SK-N-SH treated with all-trans-retinoic acid at 6 μM for 48 hours (cell line): ENCODE results near the gene SDK1.

Experiments
- ATAC-seq: fragments of 200-7000 bp; cut with Tn5 transposase; 3 replicates; pipeline ENCODE4 v1.9.1; 2020; ENCODE audit warnings: mild to moderate bottlenecking, moderate library complexity
- ARNTL ChIP-seq: fragments of 450-650 bp; formaldehyde crosslinking; IDR thresholded peaks from 2 replicates; pipeline ENCODE4 v1.5.0; 2020; ENCODE audit warnings: low read depth, mild to moderate bottlenecking, moderate library complexity, borderline replicate concordance
- BACH2 ChIP-seq: fragments of 250-450 bp; sonication (Bioruptor Pico); IDR thresholded peaks from 2 replicates; pipeline ENCODE4 v1.9.0; 2021; ENCODE audit warnings: mild to moderate bottlenecking, borderline replicate concordance
- CREB5 ChIP-seq: fragments of 250-450 bp; sonication (Bioruptor Pico); IDR thresholded peaks from 2 replicates; pipeline ENCODE4 v1.5.1; 2020; ENCODE audit warnings: low read depth, mild to moderate bottlenecking, moderate library complexity
- CSDC2 ChIP-seq: fragments of 250-450 bp; sonication (Bioruptor Pico); IDR thresholded peaks from 2 replicates; pipeline ENCODE4 v1.5.0; 2020; ENCODE audit warnings: mild to moderate bottlenecking, moderate library complexity
- ESRRG ChIP-seq: fragments of 250-450 bp; sonication (Bioruptor Pico); IDR thresholded peaks from 2 replicates; pipeline ENCODE4 v1.6.1; 2021; ENCODE audit warnings: mild to moderate bottlenecking
- GLIS3 ChIP-seq: fragments of 250-450 bp; sonication (Bioruptor Pico); IDR thresholded peaks from 2 replicates; pipeline ENCODE4 v1.5.0; 2020; ENCODE audit warnings: mild to moderate bottlenecking, moderate library complexity
- ISL1 ChIP-seq: fragments of 250-450 bp; sonication (Bioruptor Pico); IDR thresholded peaks from 2 replicates; pipeline ENCODE4 v2.1.2; 2022; ENCODE audit warnings: mild to moderate bottlenecking, moderate library complexity
- OSR1 ChIP-seq: fragments of 250-450 bp; sonication (Bioruptor Pico); IDR thresholded peaks from 2 replicates; pipeline ENCODE4 v1.8.0; 2022; ENCODE audit warnings: moderate library complexity, mild to moderate bottlenecking, inconsistent platforms
- PPARA ChIP-seq: fragments of 250-450 bp; sonication (Bioruptor Pico); IDR thresholded peaks from 2 replicates; pipeline ENCODE4 v1.5.0; 2020; ENCODE audit warnings: mild to moderate bottlenecking, borderline replicate concordance
- RARB ChIP-seq: fragments of 250-450 bp; sonication (Bioruptor Pico); IDR thresholded peaks from 2 replicates; pipeline ENCODE4 v1.8.0; 2021; ENCODE audit warnings: mild to moderate bottlenecking, moderate library complexity
- SNAI2 ChIP-seq: fragments of 250-450 bp; sonication (Bioruptor Pico); IDR thresholded peaks from 2 replicates; pipeline ENCODE4 v1.5.0; 2020; ENCODE audit warnings: mild to moderate bottlenecking, moderate library complexity
- TCF4 ChIP-seq: fragments of 250-450 bp; sonication (Bioruptor Pico); IDR thresholded peaks from 2 replicates; pipeline ENCODE4 v1.8.0; 2021; ENCODE audit warnings: mild to moderate bottlenecking, moderate library complexity, borderline replicate concordance
- TOX ChIP-seq: fragments of 250-450 bp; sonication (Bioruptor Pico); IDR thresholded peaks from 2 replicates; pipeline ENCODE4 v1.8.0; 2021; ENCODE audit warnings: mild to moderate bottlenecking, moderate library complexity, borderline replicate concordance
- TSHZ2 ChIP-seq: fragments of 250-450 bp; sonication (Bioruptor Pico); IDR thresholded peaks from 2 replicates; pipeline ENCODE4 v1.5.0; 2020; ENCODE audit warnings: mild to moderate bottlenecking, moderate library complexity
- ZC3H10 ChIP-seq: fragments of 250-450 bp; sonication (Bioruptor Pico); IDR thresholded peaks from 2 replicates; pipeline ENCODE4 v1.5.1; 2021; ENCODE audit warnings: mild to moderate bottlenecking, moderate library complexity
- ZFP30 ChIP-seq: fragments of 450-650 bp; formaldehyde crosslinking; IDR thresholded peaks from 2 replicates; pipeline ENCODE4 v1.5.0; 2022; ENCODE audit warnings: mild to moderate bottlenecking, moderate library complexity
- ZNF565 ChIP-seq: fragments of 450-650 bp; formaldehyde crosslinking; conservative IDR thresholded peaks from 2 replicates; pipeline ENCODE4 v1.5.0; 2020; ENCODE audit warnings: low read depth, mild to moderate bottlenecking, moderate library complexity
- ZNF70 ChIP-seq: fragments of 450-650 bp; formaldehyde crosslinking; IDR thresholded peaks from 2 replicates; pipeline ENCODE4 v1.5.0; 2020; ENCODE audit warnings: mild to moderate bottlenecking, moderate library complexity
- TF ChIP-seq, protein P1 (sequence below): fragments of 250-450 bp; sonication (Bioruptor Pico); IDR thresholded peaks from 2 replicates; pipeline ENCODE4 v1.5.1; 2021; ENCODE audit warnings: mild to moderate bottlenecking, moderate library complexity
- TF ChIP-seq, protein P2 (sequence below): fragments of 250-450 bp; sonication (Bioruptor Pico); IDR thresholded peaks from 2 replicates; pipeline ENCODE4 v1.8.0; 2020; ENCODE audit warnings: mild to moderate bottlenecking, moderate library complexity, borderline replicate concordance
- TF ChIP-seq, protein P3 (sequence below): fragments of 250-450 bp; sonication (Bioruptor Pico); IDR thresholded peaks from 2 replicates; pipeline ENCODE4 v1.8.0; 2021; ENCODE audit warnings: low read depth, mild to moderate bottlenecking, moderate library complexity, borderline replicate concordance

SDK1 gene

GRCh38 chr7:4230352-4230751 lies 929.3 kb downstream of the SDK1 start:
- TF ChIP-seq CSDC2 (no peak), ARNTL (no peak), ZC3H10 (CRISPR knock-in tag) (no peak), TSHZ2 (no peak), GLIS3 (no peak), PPARA (CRISPR knock-in tag) (no peak), OSR1 (CRISPR knock-in tag) (no peak), CREB5 (no peak), ESRRG (no peak), TCF4 (CRISPR knock-in tag) (no peak), ISL1 (CRISPR knock-in tag) (no peak), ZNF565 (CRISPR knock-in tag) (no peak)
- TF ChIP-seq, protein P1, sequence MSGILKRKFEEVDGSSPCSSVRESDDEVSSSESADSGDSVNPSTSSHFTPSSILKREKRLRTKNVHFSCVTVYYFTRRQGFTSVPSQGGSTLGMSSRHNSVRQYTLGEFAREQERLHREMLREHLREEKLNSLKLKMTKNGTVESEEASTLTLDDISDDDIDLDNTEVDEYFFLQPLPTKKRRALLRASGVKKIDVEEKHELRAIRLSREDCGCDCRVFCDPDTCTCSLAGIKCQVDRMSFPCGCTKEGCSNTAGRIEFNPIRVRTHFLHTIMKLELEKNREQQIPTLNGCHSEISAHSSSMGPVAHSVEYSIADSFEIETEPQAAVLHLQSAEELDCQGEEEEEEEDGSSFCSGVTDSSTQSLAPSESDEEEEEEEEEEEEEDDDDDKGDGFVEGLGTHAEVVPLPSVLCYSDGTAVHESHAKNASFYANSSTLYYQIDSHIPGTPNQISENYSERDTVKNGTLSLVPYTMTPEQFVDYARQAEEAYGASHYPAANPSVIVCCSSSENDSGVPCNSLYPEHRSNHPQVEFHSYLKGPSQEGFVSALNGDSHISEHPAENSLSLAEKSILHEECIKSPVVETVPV = no peak
- TF ChIP-seq, protein P2, sequence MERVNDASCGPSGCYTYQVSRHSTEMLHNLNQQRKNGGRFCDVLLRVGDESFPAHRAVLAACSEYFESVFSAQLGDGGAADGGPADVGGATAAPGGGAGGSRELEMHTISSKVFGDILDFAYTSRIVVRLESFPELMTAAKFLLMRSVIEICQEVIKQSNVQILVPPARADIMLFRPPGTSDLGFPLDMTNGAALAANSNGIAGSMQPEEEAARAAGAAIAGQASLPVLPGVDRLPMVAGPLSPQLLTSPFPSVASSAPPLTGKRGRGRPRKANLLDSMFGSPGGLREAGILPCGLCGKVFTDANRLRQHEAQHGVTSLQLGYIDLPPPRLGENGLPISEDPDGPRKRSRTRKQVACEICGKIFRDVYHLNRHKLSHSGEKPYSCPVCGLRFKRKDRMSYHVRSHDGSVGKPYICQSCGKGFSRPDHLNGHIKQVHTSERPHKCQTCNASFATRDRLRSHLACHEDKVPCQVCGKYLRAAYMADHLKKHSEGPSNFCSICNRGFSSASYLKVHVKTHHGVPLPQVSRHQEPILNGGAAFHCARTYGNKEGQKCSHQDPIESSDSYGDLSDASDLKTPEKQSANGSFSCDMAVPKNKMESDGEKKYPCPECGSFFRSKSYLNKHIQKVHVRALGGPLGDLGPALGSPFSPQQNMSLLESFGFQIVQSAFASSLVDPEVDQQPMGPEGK (CRISPR knock-in tag) = no peak
- TF ChIP-seq, all 23 proteins: peak for 0
- ATAC-seq = no peak

GRCh38 chr7:4233146-4233545 lies 932.1 kb downstream of the SDK1 start:
- TF ChIP-seq OSR1 (CRISPR knock-in tag) (no peak), ZFP30 (CRISPR knock-in tag) (no peak), CSDC2 (no peak), PPARA (CRISPR knock-in tag) (no peak), ESRRG (no peak), GLIS3 (no peak), RARB (no peak), ZNF70 (CRISPR knock-in tag) (no peak), ZNF565 (CRISPR knock-in tag) (no peak), TSHZ2 (no peak), TOX (CRISPR knock-in tag) (no peak), CREB5 (no peak), SNAI2 (no peak), BACH2 (no peak), ZC3H10 (CRISPR knock-in tag) (no peak)
- TF ChIP-seq, protein P2 (CRISPR knock-in tag) = no peak
- TF ChIP-seq, protein P3, sequence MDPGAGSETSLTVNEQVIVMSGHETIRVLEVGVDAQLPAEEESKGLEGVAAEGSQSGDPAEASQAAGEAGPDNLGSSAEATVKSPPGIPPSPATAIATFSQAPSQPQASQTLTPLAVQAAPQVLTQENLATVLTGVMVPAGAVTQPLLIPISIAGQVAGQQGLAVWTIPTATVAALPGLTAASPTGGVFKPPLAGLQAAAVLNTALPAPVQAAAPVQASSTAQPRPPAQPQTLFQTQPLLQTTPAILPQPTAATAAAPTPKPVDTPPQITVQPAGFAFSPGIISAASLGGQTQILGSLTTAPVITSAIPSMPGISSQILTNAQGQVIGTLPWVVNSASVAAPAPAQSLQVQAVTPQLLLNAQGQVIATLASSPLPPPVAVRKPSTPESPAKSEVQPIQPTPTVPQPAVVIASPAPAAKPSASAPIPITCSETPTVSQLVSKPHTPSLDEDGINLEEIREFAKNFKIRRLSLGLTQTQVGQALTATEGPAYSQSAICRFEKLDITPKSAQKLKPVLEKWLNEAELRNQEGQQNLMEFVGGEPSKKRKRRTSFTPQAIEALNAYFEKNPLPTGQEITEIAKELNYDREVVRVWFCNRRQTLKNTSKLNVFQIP (CRISPR knock-in tag) = no peak
- TF ChIP-seq, protein P1 = no peak
- ATAC-seq = no peak
